Nephron (organoid): ENCODE data around the gene ELAPOR2.

Experiments
- H3K27ac Mint-ChIP-seq, 3 experiments: 2 replicates each; pipeline ENCODE4 v1.8.0; 2020; ENCODE audit warnings: mixed read lengths in 3 of 3, mild to moderate bottlenecking in 2 of 3, moderate library complexity in 1 of 3
- H3K27me3 Mint-ChIP-seq: 2 replicates; pipeline ENCODE4 v1.8.0; 2021; ENCODE audit warnings: low read depth, mild to moderate bottlenecking, moderate library complexity, mixed read lengths
- H3K36me3 Mint-ChIP-seq: 2 replicates; pipeline ENCODE4 v1.8.0; 2020; ENCODE audit warnings: low read depth, mixed read lengths
- H3K4me1 Mint-ChIP-seq: 2 replicates; pipeline ENCODE4 v1.8.0; 2020; ENCODE audit warnings: mixed read lengths
- H3K4me3 Mint-ChIP-seq, 3 experiments: 2 replicates each; pipeline ENCODE4 v1.8.0; 2020; ENCODE audit warnings: mild to moderate bottlenecking in 3 of 3, mixed read lengths in 3 of 3, moderate library complexity in 2 of 3
- H3K9me3 Mint-ChIP-seq: 2 replicates; pipeline ENCODE4 v1.8.0; 2020; ENCODE audit warnings: mixed read lengths
- TF ChIP-seq, protein P1 (sequence below), 3 experiments: fragments of 200-600 bp; sonication (generic); IDR thresholded peaks; one replicate each; pipeline ENCODE4 v1.5.0; 2021; ENCODE audit warnings: antibody characterized with exemption in 3 of 3; ENCODE audit not compliant: unreplicated experiment in 3 of 3

The ELAPOR2 gene

DNA sequence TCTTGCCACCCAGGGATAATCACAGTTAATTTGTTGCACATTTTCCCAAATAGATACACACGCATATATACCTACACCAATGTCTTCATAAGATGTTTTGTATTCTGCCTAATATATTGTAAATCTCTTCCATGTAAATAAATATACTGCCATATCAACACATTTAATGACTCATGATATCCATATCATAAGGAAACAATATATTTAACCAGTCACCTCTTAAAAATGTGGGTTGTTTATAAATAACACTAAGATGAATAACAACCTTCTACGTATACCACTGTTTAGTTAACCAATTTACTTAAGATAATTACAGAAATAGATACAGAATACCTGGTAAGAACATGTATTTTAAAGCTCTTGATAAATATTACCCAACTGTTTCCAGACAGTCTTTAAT is 38.2 kb downstream of the ELAPOR2 start:
- Mint-ChIP-seq H3K4me3 (no peak overlapping the region), H3K27ac (no peak overlapping the region)
- TF ChIP-seq, protein P1, sequence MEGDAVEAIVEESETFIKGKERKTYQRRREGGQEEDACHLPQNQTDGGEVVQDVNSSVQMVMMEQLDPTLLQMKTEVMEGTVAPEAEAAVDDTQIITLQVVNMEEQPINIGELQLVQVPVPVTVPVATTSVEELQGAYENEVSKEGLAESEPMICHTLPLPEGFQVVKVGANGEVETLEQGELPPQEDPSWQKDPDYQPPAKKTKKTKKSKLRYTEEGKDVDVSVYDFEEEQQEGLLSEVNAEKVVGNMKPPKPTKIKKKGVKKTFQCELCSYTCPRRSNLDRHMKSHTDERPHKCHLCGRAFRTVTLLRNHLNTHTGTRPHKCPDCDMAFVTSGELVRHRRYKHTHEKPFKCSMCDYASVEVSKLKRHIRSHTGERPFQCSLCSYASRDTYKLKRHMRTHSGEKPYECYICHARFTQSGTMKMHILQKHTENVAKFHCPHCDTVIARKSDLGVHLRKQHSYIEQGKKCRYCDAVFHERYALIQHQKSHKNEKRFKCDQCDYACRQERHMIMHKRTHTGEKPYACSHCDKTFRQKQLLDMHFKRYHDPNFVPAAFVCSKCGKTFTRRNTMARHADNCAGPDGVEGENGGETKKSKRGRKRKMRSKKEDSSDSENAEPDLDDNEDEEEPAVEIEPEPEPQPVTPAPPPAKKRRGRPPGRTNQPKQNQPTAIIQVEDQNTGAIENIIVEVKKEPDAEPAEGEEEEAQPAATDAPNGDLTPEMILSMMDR (IDR thresholded peaks at IDR 0.05; ENCODE audit: unreplicated experiment in 3 of 3), result no peak

DNA sequence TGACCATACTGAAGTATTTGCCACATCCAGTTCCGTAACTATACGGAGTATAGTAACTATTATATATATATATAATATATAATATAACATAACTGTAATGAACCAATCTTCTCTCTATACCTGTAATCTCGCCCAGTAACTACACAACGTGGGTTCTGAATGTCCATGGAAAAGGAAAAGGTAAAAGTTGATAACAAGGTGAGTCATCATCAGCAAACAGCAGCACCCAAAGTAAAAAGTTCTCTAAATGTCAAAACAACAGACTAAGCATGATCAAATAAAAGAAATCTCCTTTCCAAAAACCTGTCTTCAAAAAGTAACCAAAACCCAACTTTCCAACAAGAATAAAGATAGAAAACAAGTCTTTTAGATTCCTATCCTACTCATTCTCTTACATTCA is 42.8 kb downstream of the ELAPOR2 start:
- Mint-ChIP-seq H3K36me3 (peaks cover 2% of the 10 kb centered on the region), H3K27ac (no peak overlapping the region), H3K4me3 (no peak overlapping the region), H3K4me1 (no peaks in the 10 kb centered on the region), H3K9me3 (no peaks in the 10 kb centered on the region), H3K27me3 (no peaks in the 10 kb centered on the region)
- TF ChIP-seq, protein P1 (IDR thresholded peaks at IDR 0.05; ENCODE audit: unreplicated experiment in 3 of 3), result no peak

More for the DNA sequence above, 38.2 kb downstream of the ELAPOR2 start:
- peaks cover 2% of the 10 kb centered on the region for H3K9me3 Mint-ChIP-seq
- H3K27me3 Mint-ChIP-seq, result no peaks in the 10 kb centered on the region
- H3K36me3 Mint-ChIP-seq, result peaks cover 12% of the 10 kb centered on the region
- H3K4me1 Mint-ChIP-seq, result no peaks in the 10 kb centered on the region

DNA sequence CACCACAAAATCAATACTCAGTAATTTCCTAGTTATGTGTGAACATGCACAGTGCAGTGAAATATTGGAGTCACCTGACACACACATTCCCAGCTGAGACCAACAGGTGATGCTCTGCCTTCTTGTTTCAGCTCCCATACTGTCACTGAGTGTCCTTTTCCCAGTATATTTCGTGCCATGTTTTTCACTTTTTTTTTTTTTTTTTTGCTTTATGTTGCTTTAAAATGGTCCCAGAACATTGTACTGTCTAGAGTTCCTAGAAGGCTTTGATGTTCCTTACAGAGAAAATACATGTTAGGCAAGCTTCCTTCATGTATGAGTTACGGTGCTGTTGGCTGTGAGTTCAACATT is 45.6 kb downstream of the ELAPOR2 start:
- no peaks in the 10 kb centered on the region for H3K4me1 Mint-ChIP-seq
- H3K9me3 Mint-ChIP-seq, result no peaks in the 10 kb centered on the region
- TF ChIP-seq, protein P1 (IDR thresholded peaks at IDR 0.05; ENCODE audit: unreplicated experiment in 3 of 3), result no peak
- no peaks in the 10 kb centered on the region for H3K27me3 Mint-ChIP-seq
- H3K27ac Mint-ChIP-seq, result no peak overlapping the region
- H3K4me3 Mint-ChIP-seq, result no peak overlapping the region
- no peaks in the 10 kb centered on the region for H3K36me3 Mint-ChIP-seq

DNA sequence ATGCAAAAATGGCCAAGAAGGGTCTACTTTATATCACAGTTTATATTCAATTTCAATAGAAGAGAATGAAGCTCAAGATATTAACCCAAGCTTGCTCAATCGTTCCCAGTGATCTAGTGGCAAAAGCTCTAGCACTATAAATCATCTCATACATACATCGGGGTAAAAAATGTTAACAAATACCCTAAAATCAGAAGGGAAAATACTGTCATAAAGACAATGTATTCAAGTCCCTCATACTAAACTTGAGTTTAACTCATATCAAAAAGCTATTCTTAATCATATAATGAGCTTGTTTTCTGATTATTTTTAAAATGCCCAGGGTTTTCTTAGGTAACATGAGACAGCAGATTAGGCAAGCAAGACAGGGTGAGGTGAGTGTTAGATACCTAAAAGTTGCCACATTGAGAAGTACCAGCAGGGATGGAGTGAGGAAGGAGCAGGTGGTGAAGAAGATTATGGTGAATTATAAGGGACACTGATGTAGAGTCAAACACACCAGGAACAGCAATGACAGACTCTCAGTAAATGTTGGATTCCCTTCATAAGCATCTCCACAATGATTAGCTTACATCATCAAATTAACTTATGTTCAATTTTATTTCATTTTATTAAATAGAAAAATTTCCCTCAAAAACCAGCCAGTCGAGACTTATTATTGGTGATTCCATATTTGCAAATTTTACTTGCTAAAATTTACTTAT is 46.2 kb downstream of the ELAPOR2 start:
- no peak overlapping the region for H3K4me3 Mint-ChIP-seq
- TF ChIP-seq, protein P1 (IDR thresholded peaks at IDR 0.05; ENCODE audit: unreplicated experiment in 3 of 3), result no peak
- H3K4me1 Mint-ChIP-seq, result no peaks in the 10 kb centered on the region
- H3K9me3 Mint-ChIP-seq, result no peaks in the 10 kb centered on the region
- no peak overlapping the region for H3K27ac Mint-ChIP-seq
- H3K36me3 Mint-ChIP-seq, result no peaks in the 10 kb centered on the region
- H3K27me3 Mint-ChIP-seq, result no peaks in the 10 kb centered on the region
